Breast epithelium (tissue), 3 donors: Measurements from ENCODE around the gene COL4A2.

Experiments
- POLR2A ChIP-seq: fragments of 450-650 bp; IDR thresholded peaks from one replicate; pipeline ENCODE4 v1.6.1; 2016; ENCODE audit warnings: antibody characterized with exemption, mild to moderate bottlenecking, moderate library complexity
- POLR2AphosphoS5 ChIP-seq, 3 donors: sonication (generic); formaldehyde crosslinking; IDR thresholded peaks; one replicate each; pipeline ENCODE4 v1.6.1; 2017; ENCODE audit warnings: antibody characterized with exemption in 3 of 3
- TF ChIP-seq, protein P1 (sequence below), 3 donors: fragments of 450-650 bp; IDR thresholded peaks; one replicate each; pipeline ENCODE4 v1.5.1; 2016 to 2017; ENCODE audit warnings: antibody characterized with exemption in 3 of 3, mild to moderate bottlenecking in 3 of 3, moderate library complexity in 3 of 3

DNA sequence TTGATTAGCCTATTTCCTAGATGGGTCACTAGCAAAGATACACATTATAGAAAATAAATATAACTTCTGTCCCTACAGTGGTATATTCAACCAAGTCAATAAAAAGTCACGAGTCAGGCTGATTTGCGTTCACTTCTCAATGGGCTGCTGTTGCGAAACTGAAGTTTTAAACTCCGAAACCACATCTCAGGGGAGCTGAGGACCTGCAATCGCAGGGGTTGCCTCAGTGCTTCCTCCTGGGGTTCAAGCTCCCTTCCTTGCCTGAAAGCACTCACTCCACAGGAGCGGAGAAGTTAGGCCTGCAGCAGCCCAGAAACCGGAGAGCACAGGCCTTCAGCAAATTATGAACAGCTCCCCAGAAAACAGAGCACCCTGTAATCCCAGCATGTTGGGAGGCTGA lies 214.9 kb downstream of the COL4A2 start:
- TF ChIP-seq, protein P1, sequence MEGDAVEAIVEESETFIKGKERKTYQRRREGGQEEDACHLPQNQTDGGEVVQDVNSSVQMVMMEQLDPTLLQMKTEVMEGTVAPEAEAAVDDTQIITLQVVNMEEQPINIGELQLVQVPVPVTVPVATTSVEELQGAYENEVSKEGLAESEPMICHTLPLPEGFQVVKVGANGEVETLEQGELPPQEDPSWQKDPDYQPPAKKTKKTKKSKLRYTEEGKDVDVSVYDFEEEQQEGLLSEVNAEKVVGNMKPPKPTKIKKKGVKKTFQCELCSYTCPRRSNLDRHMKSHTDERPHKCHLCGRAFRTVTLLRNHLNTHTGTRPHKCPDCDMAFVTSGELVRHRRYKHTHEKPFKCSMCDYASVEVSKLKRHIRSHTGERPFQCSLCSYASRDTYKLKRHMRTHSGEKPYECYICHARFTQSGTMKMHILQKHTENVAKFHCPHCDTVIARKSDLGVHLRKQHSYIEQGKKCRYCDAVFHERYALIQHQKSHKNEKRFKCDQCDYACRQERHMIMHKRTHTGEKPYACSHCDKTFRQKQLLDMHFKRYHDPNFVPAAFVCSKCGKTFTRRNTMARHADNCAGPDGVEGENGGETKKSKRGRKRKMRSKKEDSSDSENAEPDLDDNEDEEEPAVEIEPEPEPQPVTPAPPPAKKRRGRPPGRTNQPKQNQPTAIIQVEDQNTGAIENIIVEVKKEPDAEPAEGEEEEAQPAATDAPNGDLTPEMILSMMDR (IDR thresholded peaks at IDR 0.05): no peak
- TF ChIP-seq POLR2A: no peak
- peak in 1 of 3 donors; percentile 42 for TF ChIP-seq POLR2AphosphoS5 (IDR thresholded peaks at IDR 0.05)
